Body of pancreas (tissue), 4 donors: Measurements from ENCODE around the gene ATXN7L1. TPM values are rescaled to one million over a fixed set of nuclear protein-coding genes. Genes with fewer than 3 reads are reported as not detected.

ENCODE experiments used
- ATAC-seq: fragments of 150-250 bp; one replicate; pipeline ENCODE4 v1.9.1; 2016
- DNase-seq, 4 donors: peaks; one replicate each; pipeline ENCODE4 v3.0.0-alpha.2; 2019
- H3K27ac ChIP-seq, 4 donors: fragments of 200-600 bp; sonication (generic); 1 replicate in 3 of 4; 2 replicates in 1 of 4; pipeline versions ENCODE4 v1.5.1 to v1.6.1; 2016 to 2019; ENCODE audit warnings: mild to moderate bottlenecking in 1 of 4, mixed read lengths in 1 of 4, moderate library complexity in 1 of 4
- H3K27me3 ChIP-seq, 2 donors: fragments of 200-600 bp; sonication (generic); one replicate each; pipeline ENCODE4 v1.6.0; 2016; ENCODE audit warnings: mild to moderate bottlenecking in 1 of 2
- H3K36me3 ChIP-seq, 2 donors: fragments of 200-600 bp; sonication (generic); replicated peaks in 1 of 2; 2 replicates each; pipeline ENCODE4 v1.5.1; 2016; ENCODE audit warnings: low read depth in 2 of 2; ENCODE audit not compliant: insufficient read depth in 1 of 2
- H3K4me1 ChIP-seq: fragments of 200-600 bp; sonication (generic); one replicate; pipeline ENCODE4 v1.6.0; 2016
- H3K4me3 ChIP-seq, 2 donors: fragments of 200-600 bp; sonication (generic); 1 replicate in 1 of 2; 2 replicates in 1 of 2; pipeline ENCODE4 v1.5.1; 2016 to 2019
- H3K9me3 ChIP-seq, 3 donors: fragments of 200-600 bp; sonication (generic); 1 replicate in 2 of 3; 2 replicates in 1 of 3; pipeline ENCODE4 v1.5.1; 2016
- POLR2A ChIP-seq, 3 donors: fragments of 450-650 bp; IDR thresholded peaks; one replicate each; pipeline ENCODE4 v1.6.1; 2016; ENCODE audit warnings: antibody characterized with exemption in 3 of 3, mild to moderate bottlenecking in 2 of 3
- WGBS, 2 donors: methylation state at CpG; one replicate each; pipeline ENCODE4 v1.1.5; 2017; 5-methylcytosine and 5-hydroxymethylcytosine counted together
- intact Hi-C: fragments of 100-400 bp; cut with DNase I; formaldehyde crosslinking; loops from one replicate; pipeline ENCODE4 v1.15.1; 2023
- total RNA-seq, 2 donors: library from RNA; depleted of rRNA; stranded (reverse); fragments of >200 nt; gene quantifications; one replicate each; pipeline ENCODE4 v1.1.0, GENCODE V29; 2016
- TF ChIP-seq, protein P1 (sequence below), 7 experiments: fragments of 450-650 bp in 4 of 7; fragments of 200-600 bp in 3 of 7; sonication (generic) in 3 of 7; IDR thresholded peaks; one replicate each; pipeline ENCODE4 v1.5.1; 2016 to 2019; ENCODE audit warnings: antibody characterized with exemption in 7 of 7

The ATXN7L1 gene
- total RNA-seq, 2 donors from 2014 or later, result 6.6 to 8.0 TPM

DNA sequence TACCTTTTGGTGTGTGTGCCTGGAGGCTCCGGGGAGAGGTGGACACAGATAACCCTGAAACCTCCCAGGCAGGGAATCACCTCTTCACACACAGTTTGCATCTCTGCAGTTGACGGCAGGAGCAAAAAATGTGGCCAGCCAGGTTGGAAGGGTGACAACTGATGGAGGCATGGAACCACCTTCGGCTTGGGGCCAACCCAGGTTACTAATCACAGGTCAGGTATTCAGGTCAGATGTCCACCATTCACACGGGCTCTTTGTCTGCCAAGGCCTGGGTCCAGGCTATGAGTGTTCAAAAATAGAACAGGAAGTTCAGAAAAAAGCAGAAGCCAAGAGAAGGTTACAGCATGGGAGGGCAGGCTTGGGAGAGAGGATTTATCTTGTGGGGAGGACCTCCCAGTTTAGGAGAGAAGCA, 157.9 kb downstream of the ATXN7L1 start:
- intact Hi-C loops, result no loop called here
- TF ChIP-seq, protein P1, sequence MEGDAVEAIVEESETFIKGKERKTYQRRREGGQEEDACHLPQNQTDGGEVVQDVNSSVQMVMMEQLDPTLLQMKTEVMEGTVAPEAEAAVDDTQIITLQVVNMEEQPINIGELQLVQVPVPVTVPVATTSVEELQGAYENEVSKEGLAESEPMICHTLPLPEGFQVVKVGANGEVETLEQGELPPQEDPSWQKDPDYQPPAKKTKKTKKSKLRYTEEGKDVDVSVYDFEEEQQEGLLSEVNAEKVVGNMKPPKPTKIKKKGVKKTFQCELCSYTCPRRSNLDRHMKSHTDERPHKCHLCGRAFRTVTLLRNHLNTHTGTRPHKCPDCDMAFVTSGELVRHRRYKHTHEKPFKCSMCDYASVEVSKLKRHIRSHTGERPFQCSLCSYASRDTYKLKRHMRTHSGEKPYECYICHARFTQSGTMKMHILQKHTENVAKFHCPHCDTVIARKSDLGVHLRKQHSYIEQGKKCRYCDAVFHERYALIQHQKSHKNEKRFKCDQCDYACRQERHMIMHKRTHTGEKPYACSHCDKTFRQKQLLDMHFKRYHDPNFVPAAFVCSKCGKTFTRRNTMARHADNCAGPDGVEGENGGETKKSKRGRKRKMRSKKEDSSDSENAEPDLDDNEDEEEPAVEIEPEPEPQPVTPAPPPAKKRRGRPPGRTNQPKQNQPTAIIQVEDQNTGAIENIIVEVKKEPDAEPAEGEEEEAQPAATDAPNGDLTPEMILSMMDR (IDR thresholded peaks at IDR 0.05), result no peak
- no peak for TF ChIP-seq POLR2A (IDR thresholded peaks at IDR 0.05)
- Histone ChIP-seq H3K4me1 (peaks cover 16% of the 10 kb centered on the region), H3K27ac (peak overlapping the region; percentile 25 to 64 (median 48)), H3K4me3 (no peak overlapping the region), H3K27me3 (no peaks in the 10 kb centered on the region), H3K9me3 (no peaks in the 10 kb centered on the region), H3K36me3 (no peaks in the 10 kb centered on the region)
- ATAC-seq (peak; percentile 83), DNase-seq (peak; percentile 59 to 79 (median 69))
- 22 to 36% methylated on average over 4 of the region's 4 CpGs for WGBS, 2 donors

GRCh38 chr7:105715528-105715927, 160.9 kb downstream of the ATXN7L1 start:
- Histone ChIP-seq H3K9me3 (peaks cover 0 to 10% (median 0%) of the 10 kb centered on the region in 3 donors), H3K4me1 (peaks cover 16% of the 10 kb centered on the region), H3K27ac (no peak overlapping the region), H3K36me3 (no peaks in the 10 kb centered on the region), H3K4me3 (no peak overlapping the region), H3K27me3 (no peaks in the 10 kb centered on the region)
- TF ChIP-seq POLR2A (IDR thresholded peaks at IDR 0.05), result no peak
- TF ChIP-seq, protein P1 (IDR thresholded peaks at IDR 0.05), result no peak
- ATAC-seq (no peak), DNase-seq (no peak)
- intact Hi-C loops, result no loop called here

- ATAC-seq (no peak), DNase-seq (no peak)
- H3K27me3 ChIP-seq, result no peaks in the 10 kb centered on the region
- H3K9me3 ChIP-seq, result peaks cover 0 to 10% (median 0%) of the 10 kb centered on the region in 3 donors
- no peak overlapping the region for H3K27ac ChIP-seq
- H3K4me1 ChIP-seq, result peaks cover 9% of the 10 kb centered on the region
- intact Hi-C loops, result no loop called here
- H3K4me3 ChIP-seq, result no peak overlapping the region
- TF ChIP-seq, protein P1 (IDR thresholded peaks at IDR 0.05), result no peak
- WGBS, 2 donors, result 66 to 75% methylated on average over 4 to 6 of the region's 6 CpGs
- H3K36me3 ChIP-seq, result no peaks in the 10 kb centered on the region
These were observed 162.6 kb downstream of the ATXN7L1 start for GRCh38 chr7:105713488-105714465.

GRCh38 chr7:105712877-105713276, 163.5 kb downstream of the ATXN7L1 start:
- H3K4me1 ChIP-seq, result no peaks in the 10 kb centered on the region

More at GRCh38 chr7:105712877-105713276, 163.5 kb downstream of the ATXN7L1 start:
- Histone ChIP-seq H3K27me3 (no peaks in the 10 kb centered on the region), H3K9me3 (peaks cover 0 to 10% (median 0%) of the 10 kb centered on the region in 3 donors), H3K27ac (no peak overlapping the region), H3K36me3 (no peaks in the 10 kb centered on the region), H3K4me3 (no peak overlapping the region)
- ATAC-seq (no peak), DNase-seq (no peak)
- intact Hi-C loops, result no loop called here
- WGBS, 2 donors, result 73 to 88% methylated on average over 3 of the region's 3 CpGs
- TF ChIP-seq, protein P1 (IDR thresholded peaks at IDR 0.05), result no peak
- TF ChIP-seq POLR2A (IDR thresholded peaks at IDR 0.05), result no peak
